Measurements from ENCODE around the gene EREG. TPM values are rescaled to one million over a fixed set of nuclear protein-coding genes. Genes with fewer than 3 reads are reported as not detected.

Gene EREG
- total and polyA plus RNA-seq, 2 donors (not counting 1 experiment from before 2014, with no cell fraction given): 0.33 TPM; not detected in 1

GRCh38 chr4:74420863-74421262 is 55.9 kb downstream of the EREG start:
- no peak overlapping the region for H3K4me3 Mint-ChIP-seq
- DNase-seq: no peak
- Histone ChIP-seq H3K79me2 (ENCODE audit: control insufficient read depth, insufficient read depth, low read length) (no peaks in the 10 kb centered on the region), H2AFZ (ENCODE audit: insufficient read depth, low read depth, low read length, poor library complexity, severe bottlenecking) (no peak overlapping the region), H3K36me3 (replicated peaks in 1 of 2; ENCODE audit: control extremely low read depth in 1 of 2, control insufficient read depth in 1 of 2, extremely low read depth in 1 of 2, insufficient read depth in 2 of 2, low read length in 1 of 2) (no peaks in the 10 kb centered on the region), H3K27ac (ENCODE audit: low read length in 2 of 2) (no peak overlapping the region), H3K4me3 (ENCODE audit: control extremely low read depth in 1 of 5, extremely low read depth in 1 of 5, insufficient read depth in 1 of 5, low read depth in 2 of 5, low read length in 4 of 5) (no peak overlapping the region), H3K4me2 (replicated peaks; ENCODE audit: low read depth, low read length, poor library complexity, severe bottlenecking) (no peak overlapping the region), H4K20me1 (ENCODE audit: control insufficient read depth, insufficient read depth, low read length, poor library complexity, severe bottlenecking) (no peaks in the 10 kb centered on the region), H3K27me3 (replicated peaks in 1 of 4; ENCODE audit: control extremely low read depth in 1 of 4, control insufficient read depth in 3 of 4, insufficient read depth in 4 of 4, low read length in 3 of 4) (no peaks in the 10 kb centered on the region), H3K4me1 (ENCODE audit: control insufficient read depth in 2 of 2, insufficient read depth in 2 of 2, low read length in 2 of 2) (no peaks in the 10 kb centered on the region), H3K9me3 (ENCODE audit: control extremely low read depth in 1 of 3, control insufficient read depth in 2 of 3, insufficient read depth in 1 of 3, low read length in 2 of 3) (no peaks in the 10 kb centered on the region), H3K9ac (ENCODE audit: low read length) (no peak overlapping the region)
- TF ChIP-seq EZH2 (IDR thresholded peaks at IDR 0.05; ENCODE audit: borderline replicate concordance, insufficient read depth, low read depth, low read length, poor library complexity, severe bottlenecking) (no peak), CTCF (IDR thresholded peaks at IDR 0.05) (no peak)
- H3K9me3 Mint-ChIP-seq (ENCODE audit: insufficient read depth): no peaks in the 10 kb centered on the region
- ATAC-seq (ENCODE audit: low read depth): no peak
- ChIA-PET POLR2A (no interaction called here), CTCF (interaction anchor here (1.1 kb wide), 1 partner anchor 111 kb away, joined by 3 read pairs; no protein-coding TSS in a partner anchor)
- WGBS (ENCODE audit: insufficient coverage): no CpG with 5 or more reads among the region's 5 CpGs
- H3K27me3 Mint-ChIP-seq: peaks cover 25% of the 10 kb centered on the region
- no peaks in the 10 kb centered on the region for H3K4me1 Mint-ChIP-seq
- intact Hi-C loops (cut with micrococcal nuclease): no loop called here
- no peak overlapping the region for H3K27ac Mint-ChIP-seq

DNA sequence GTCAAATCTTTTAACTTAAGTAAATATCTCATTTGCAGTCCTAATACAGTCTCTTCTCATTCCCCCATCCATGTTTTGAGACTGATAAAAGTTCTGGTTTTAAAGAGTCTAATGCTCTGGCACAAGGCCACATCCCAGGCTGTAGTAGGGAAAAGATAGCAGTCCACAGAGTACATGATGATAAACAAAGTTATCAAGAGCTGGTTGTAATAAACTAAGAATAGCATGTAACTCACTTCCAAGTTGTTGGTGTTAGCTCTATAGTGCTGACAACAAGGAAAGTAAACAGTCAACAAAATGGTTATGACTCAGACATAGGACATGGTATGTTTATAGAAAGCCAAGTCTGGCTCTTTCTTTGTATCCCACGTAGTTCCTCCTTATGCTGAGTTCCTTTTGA is 58.2 kb downstream of the EREG start:
- H3K9ac ChIP-seq (ENCODE audit: low read length): no peak overlapping the region
- H4K20me1 ChIP-seq (ENCODE audit: control insufficient read depth, insufficient read depth, low read length, poor library complexity, severe bottlenecking): no peaks in the 10 kb centered on the region
- H3K4me1 ChIP-seq (ENCODE audit: control insufficient read depth in 2 of 2, insufficient read depth in 2 of 2, low read length in 2 of 2): no peaks in the 10 kb centered on the region
- H3K4me2 ChIP-seq (replicated peaks; ENCODE audit: low read depth, low read length, poor library complexity, severe bottlenecking): no peak overlapping the region
- no peaks in the 10 kb centered on the region for H3K4me1 Mint-ChIP-seq
- H3K4me3 ChIP-seq (ENCODE audit: control extremely low read depth in 1 of 5, extremely low read depth in 1 of 5, insufficient read depth in 1 of 5, low read depth in 2 of 5, low read length in 4 of 5): no peak overlapping the region
- H3K9me3 ChIP-seq (ENCODE audit: control extremely low read depth in 1 of 3, control insufficient read depth in 2 of 3, insufficient read depth in 1 of 3, low read length in 2 of 3): no peaks in the 10 kb centered on the region
- H3K9me3 Mint-ChIP-seq (ENCODE audit: insufficient read depth): no peaks in the 10 kb centered on the region
- no peaks in the 10 kb centered on the region for H3K79me2 ChIP-seq (ENCODE audit: control insufficient read depth, insufficient read depth, low read length)
- ChIA-PET POLR2A (no interaction called here), CTCF (no interaction called here)
- H3K36me3 ChIP-seq (replicated peaks in 1 of 2; ENCODE audit: control extremely low read depth in 1 of 2, control insufficient read depth in 1 of 2, extremely low read depth in 1 of 2, insufficient read depth in 2 of 2, low read length in 1 of 2): no peaks in the 10 kb centered on the region
- intact Hi-C loops (cut with micrococcal nuclease): no loop called here
- no peak overlapping the region for H3K4me3 Mint-ChIP-seq
- H3K27me3 ChIP-seq (replicated peaks in 1 of 4; ENCODE audit: control extremely low read depth in 1 of 4, control insufficient read depth in 3 of 4, insufficient read depth in 4 of 4, low read length in 3 of 4): no peaks in the 10 kb centered on the region
- H3K27ac ChIP-seq (ENCODE audit: low read length in 2 of 2): no peak overlapping the region
- no peak overlapping the region for H3K27ac Mint-ChIP-seq
- DNase-seq (no peak), ATAC-seq (ENCODE audit: low read depth) (no peak)
- H3K27me3 Mint-ChIP-seq: peaks cover 20% of the 10 kb centered on the region
- no peak for TF ChIP-seq EZH2 (IDR thresholded peaks at IDR 0.05; ENCODE audit: borderline replicate concordance, insufficient read depth, low read depth, low read length, poor library complexity, severe bottlenecking)
- no peak for TF ChIP-seq CTCF (IDR thresholded peaks at IDR 0.05)
- H2AFZ ChIP-seq (ENCODE audit: insufficient read depth, low read depth, low read length, poor library complexity, severe bottlenecking): no peak overlapping the region
- WGBS (ENCODE audit: insufficient coverage): 80% methylated on average over 1 of the region's 1 CpG
